ENCODE results near the gene PPOX.

The PPOX gene

GRCh38 chr1:161216945-161217712 is 50.9 kb downstream of the PPOX start:
- H3K4me2 ChIP-seq (ENCODE audit: low read length): no peak overlapping the region
- H3K36me3 ChIP-seq (replicated peaks; ENCODE audit: low read depth, low read length): peaks cover 23% of the 10 kb centered on the region
- no peak overlapping the region for H2AFZ ChIP-seq (ENCODE audit: low read depth, low read length)
- H3K27ac ChIP-seq (ENCODE audit: low read length): no peak overlapping the region
- H3K9ac ChIP-seq (ENCODE audit: low read length): no peak overlapping the region
- H3K4me3 ChIP-seq (ENCODE audit: low read length): no peak overlapping the region
- TF ChIP-seq EZH2phosphoT487 (IDR thresholded peaks at IDR 0.05; ENCODE audit: low read depth): no peak
- TF ChIP-seq, protein P1, sequence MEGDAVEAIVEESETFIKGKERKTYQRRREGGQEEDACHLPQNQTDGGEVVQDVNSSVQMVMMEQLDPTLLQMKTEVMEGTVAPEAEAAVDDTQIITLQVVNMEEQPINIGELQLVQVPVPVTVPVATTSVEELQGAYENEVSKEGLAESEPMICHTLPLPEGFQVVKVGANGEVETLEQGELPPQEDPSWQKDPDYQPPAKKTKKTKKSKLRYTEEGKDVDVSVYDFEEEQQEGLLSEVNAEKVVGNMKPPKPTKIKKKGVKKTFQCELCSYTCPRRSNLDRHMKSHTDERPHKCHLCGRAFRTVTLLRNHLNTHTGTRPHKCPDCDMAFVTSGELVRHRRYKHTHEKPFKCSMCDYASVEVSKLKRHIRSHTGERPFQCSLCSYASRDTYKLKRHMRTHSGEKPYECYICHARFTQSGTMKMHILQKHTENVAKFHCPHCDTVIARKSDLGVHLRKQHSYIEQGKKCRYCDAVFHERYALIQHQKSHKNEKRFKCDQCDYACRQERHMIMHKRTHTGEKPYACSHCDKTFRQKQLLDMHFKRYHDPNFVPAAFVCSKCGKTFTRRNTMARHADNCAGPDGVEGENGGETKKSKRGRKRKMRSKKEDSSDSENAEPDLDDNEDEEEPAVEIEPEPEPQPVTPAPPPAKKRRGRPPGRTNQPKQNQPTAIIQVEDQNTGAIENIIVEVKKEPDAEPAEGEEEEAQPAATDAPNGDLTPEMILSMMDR (IDR thresholded peaks at IDR 0.05; ENCODE audit: low read depth, low read length): no peak
- H3K4me1 ChIP-seq (ENCODE audit: low read length): peaks cover 5% of the 10 kb centered on the region
- no peaks in the 10 kb centered on the region for H3K9me3 ChIP-seq (ENCODE audit: insufficient read depth, low read length)
- H3K79me2 ChIP-seq (ENCODE audit: low read length): no peaks in the 10 kb centered on the region
- H4K20me1 ChIP-seq (ENCODE audit: insufficient read depth, low read length): no peaks in the 10 kb centered on the region
- H3K27me3 ChIP-seq (ENCODE audit: low read depth, low read length): no peaks in the 10 kb centered on the region

- Histone ChIP-seq H3K4me1 (ENCODE audit: low read length) (peaks cover 5% of the 10 kb centered on the region), H3K36me3 (replicated peaks; ENCODE audit: low read depth, low read length) (peaks cover 20% of the 10 kb centered on the region), H4K20me1 (ENCODE audit: insufficient read depth, low read length) (no peaks in the 10 kb centered on the region), H3K27me3 (ENCODE audit: low read depth, low read length) (no peaks in the 10 kb centered on the region), H3K79me2 (ENCODE audit: low read length) (no peaks in the 10 kb centered on the region), H3K9ac (ENCODE audit: low read length) (no peak overlapping the region), H2AFZ (ENCODE audit: low read depth, low read length) (no peak overlapping the region), H3K9me3 (ENCODE audit: insufficient read depth, low read length) (no peaks in the 10 kb centered on the region), H3K4me3 (ENCODE audit: low read length) (no peak overlapping the region), H3K4me2 (ENCODE audit: low read length) (no peak overlapping the region), H3K27ac (ENCODE audit: low read length) (no peak overlapping the region)
- no peak for TF ChIP-seq EZH2phosphoT487 (IDR thresholded peaks at IDR 0.05; ENCODE audit: low read depth)
- TF ChIP-seq, protein P1 (IDR thresholded peaks at IDR 0.05; ENCODE audit: low read depth, low read length): no peak
Observed at GRCh38 chr1:161217831-161218230, 51.6 kb downstream of the PPOX start.

DNA sequence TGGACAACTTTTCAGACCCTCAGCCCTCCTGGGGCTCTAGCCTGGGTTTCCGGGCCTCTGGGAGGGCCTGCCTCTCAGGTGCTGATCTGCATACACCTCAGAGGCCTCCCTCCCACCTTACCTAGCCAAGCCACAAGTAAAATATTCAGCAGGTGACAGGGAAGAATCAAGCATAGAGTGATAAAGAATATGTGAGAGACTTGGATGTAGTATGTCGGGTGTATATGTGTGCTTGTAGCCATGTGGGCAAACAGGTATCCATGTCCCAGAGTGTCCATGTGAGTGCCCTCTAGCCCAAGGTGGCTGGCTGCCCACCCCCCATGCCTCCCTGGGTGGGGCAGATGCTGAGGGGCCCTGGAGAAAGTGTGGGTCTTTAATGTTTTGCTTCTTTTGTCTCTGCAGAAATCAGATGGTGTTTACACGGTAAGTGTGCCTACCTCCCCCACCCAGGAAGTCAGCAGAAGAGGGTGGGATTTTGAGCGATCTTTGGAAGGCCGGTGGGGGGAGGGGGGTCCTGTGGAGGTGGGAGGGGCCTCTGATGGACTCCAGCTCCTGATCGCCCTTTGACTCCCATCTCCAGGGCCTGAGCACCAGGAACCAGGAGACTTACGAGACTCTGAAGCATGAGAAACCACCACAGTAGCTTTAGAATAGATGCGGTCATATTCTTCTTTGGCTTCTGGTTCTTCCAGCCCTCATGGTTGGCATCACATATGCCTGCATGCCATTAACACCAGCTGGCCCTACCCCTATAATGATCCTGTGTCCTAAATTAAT is 52.3 kb downstream of the PPOX start:
- no peak overlapping the region for H2AFZ ChIP-seq (ENCODE audit: low read depth, low read length)
- H3K4me3 ChIP-seq (ENCODE audit: low read length): no peak overlapping the region
- no peaks in the 10 kb centered on the region for H3K9me3 ChIP-seq (ENCODE audit: insufficient read depth, low read length)
- H4K20me1 ChIP-seq (ENCODE audit: insufficient read depth, low read length): no peaks in the 10 kb centered on the region
- H3K4me2 ChIP-seq (ENCODE audit: low read length): no peak overlapping the region
- TF ChIP-seq EZH2phosphoT487 (IDR thresholded peaks at IDR 0.05; ENCODE audit: low read depth): no peak
- TF ChIP-seq, protein P1 (IDR thresholded peaks at IDR 0.05; ENCODE audit: low read depth, low read length): no peak
- H3K27me3 ChIP-seq (ENCODE audit: low read depth, low read length): no peaks in the 10 kb centered on the region
- H3K79me2 ChIP-seq (ENCODE audit: low read length): no peaks in the 10 kb centered on the region
- no peak overlapping the region for H3K9ac ChIP-seq (ENCODE audit: low read length)
- peaks cover 16% of the 10 kb centered on the region for H3K36me3 ChIP-seq (replicated peaks; ENCODE audit: low read depth, low read length)
- peaks cover 5% of the 10 kb centered on the region for H3K4me1 ChIP-seq (ENCODE audit: low read length)
- H3K27ac ChIP-seq (ENCODE audit: low read length): no peak overlapping the region

Data from OCI-LY3 (cell line).